Subcutaneous abdominal adipose tissue (tissue), 5 donors: ENCODE data around the gene PUS1.

Experiments
- H3K27ac ChIP-seq: one replicate; pipeline ENCODE4 v1.7.0; 2013; ENCODE audit warnings: low read depth, mild to moderate bottlenecking, inconsistent platforms, low read length, moderate library complexity
- H3K27me3 ChIP-seq, 5 donors: one replicate each; pipeline ENCODE4 v1.7.0; 2013; ENCODE audit warnings: low read length in 5 of 5, inconsistent platforms in 1 of 5; ENCODE audit not compliant: control insufficient read depth in 5 of 5, insufficient read depth in 4 of 5
- H3K36me3 ChIP-seq, 5 donors: one replicate each; pipeline ENCODE4 v1.7.0; 2013; ENCODE audit warnings: low read length in 5 of 5; ENCODE audit not compliant: control insufficient read depth in 5 of 5, insufficient read depth in 5 of 5
- H3K4me1 ChIP-seq, 5 donors: one replicate each; pipeline ENCODE4 v1.7.0; 2013; ENCODE audit warnings: low read length in 5 of 5, mild to moderate bottlenecking in 3 of 5, moderate library complexity in 1 of 5; ENCODE audit not compliant: control insufficient read depth in 5 of 5, insufficient read depth in 5 of 5
- H3K4me3 ChIP-seq, 5 donors: one replicate each; pipeline ENCODE4 v1.7.0; 2013; ENCODE audit warnings: low read length in 5 of 5, low read depth in 1 of 5
- H3K9ac ChIP-seq, 5 donors: one replicate each; pipeline ENCODE4 v1.7.0; 2013; ENCODE audit warnings: low read length in 5 of 5, mild to moderate bottlenecking in 4 of 5, moderate library complexity in 3 of 5
- H3K9me3 ChIP-seq, 5 donors: one replicate each; pipeline ENCODE4 v1.7.0; 2013; ENCODE audit warnings: low read length in 5 of 5; ENCODE audit not compliant: control insufficient read depth in 5 of 5
- donor health status: healthy.
- donor health status: healthy.
- donor health status: healthy.
- donor health status: healthy.
- donor health status: healthy.

PUS1 gene

DNA sequence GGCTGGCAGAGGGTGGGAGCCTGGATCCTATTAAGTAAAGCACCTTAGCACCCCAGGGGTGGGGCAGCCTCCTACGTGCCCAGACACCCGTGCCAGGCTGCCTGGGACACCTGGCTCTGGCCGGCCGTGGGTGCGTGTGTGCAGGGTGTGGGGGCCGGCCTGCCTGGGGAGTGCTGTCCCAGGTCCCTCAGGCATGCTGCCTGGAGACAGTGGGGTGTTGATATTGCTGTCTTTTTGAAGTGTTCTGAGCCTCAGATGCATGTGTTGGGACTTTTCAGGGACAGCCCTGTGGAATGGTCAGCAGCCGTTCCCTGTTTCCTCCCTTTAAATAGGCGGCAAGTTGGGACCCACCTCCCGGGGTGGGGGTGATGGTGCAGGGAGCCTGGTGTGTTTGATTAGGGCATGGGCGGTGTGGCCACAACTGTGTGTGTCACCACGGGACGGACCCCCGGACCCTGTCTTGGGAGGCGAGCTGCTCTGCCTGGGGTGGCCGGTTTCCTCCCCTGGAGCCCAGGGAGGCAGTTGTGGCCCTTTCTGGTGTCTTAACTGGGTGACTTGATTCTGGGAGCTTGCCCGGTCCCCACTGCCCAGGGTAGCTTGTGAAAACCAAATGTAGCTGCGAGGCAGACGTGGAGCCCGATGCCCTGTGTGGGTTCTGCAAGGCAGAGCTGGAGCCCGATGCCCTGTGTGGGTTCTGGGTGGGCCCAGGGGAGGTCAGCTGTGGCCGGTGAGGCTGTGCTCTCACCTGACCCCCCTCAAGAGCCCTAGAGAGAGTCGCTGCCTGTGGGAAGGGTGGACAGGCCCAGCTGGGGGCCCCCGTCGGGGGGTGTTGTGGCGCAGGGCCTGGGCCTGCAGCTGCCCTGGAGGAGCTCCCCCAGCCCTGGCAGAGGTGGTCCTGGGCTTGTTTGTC is 26.5 kb upstream of the PUS1 start:
- no peaks in the 10 kb centered on the region for H3K27me3 ChIP-seq
- H3K4me1 ChIP-seq = peaks cover 3 to 33% (median 22%) of the 10 kb centered on the region in 5 donors
- peak overlapping the region in 1 of 5 donors; percentile 30 for H3K9ac ChIP-seq
- no peaks in the 10 kb centered on the region for H3K9me3 ChIP-seq
- H3K4me3 ChIP-seq = no peak overlapping the region
- H3K27ac ChIP-seq = no peak overlapping the region
- H3K36me3 ChIP-seq = peaks cover 0 to 25% (median 12%) of the 10 kb centered on the region in 5 donors

DNA sequence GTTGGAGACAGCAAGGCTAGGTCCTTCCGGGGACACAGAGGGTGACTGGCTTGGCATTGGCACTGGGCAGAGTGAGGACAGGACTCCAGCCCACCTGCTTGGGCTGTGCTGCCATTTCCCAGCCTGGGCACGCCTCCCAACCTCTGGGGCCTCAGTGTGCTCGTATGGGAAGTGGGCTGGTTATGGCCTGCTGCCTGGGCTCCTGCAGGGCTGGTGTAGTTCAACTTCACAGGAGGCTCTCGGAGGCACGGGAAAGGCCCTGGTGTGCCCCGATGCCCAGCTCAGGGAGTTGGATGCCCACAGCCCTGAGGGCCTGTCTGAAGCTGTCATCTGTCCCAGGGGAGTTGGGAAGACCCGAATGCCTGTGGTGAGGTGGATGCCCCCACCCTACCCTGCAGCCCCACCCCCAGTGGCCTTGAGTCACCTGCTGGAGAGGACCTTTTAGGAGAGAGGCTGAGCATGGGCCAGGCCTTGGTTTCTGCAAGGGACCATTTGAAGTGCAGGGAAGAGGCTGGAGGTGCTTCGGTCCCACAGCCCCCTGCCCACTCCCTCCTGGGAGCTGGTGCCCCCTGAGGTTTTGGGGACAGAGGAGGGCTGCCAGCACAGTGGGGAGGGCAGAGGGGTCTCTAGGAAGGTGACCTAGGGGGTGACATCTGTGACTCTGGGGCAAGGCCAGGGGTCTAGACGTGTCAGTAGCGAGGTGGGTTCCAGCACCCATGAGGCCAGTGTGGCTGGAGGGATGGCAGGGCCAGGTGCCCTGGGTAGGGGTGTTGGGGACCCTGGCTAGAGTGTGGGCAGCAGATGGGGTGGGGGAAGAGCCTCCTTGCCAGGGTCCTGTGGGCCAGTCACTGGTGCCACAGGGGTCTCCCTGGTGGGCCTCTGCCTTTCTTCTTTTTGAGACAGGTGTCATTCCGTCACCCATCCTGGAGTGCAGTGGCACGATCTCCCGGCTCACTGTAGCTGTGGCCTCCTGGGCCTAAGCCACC is 25.5 kb upstream of the PUS1 start:
- no peak overlapping the region for H3K9ac ChIP-seq
- H3K36me3 ChIP-seq = peaks cover 0 to 26% (median 13%) of the 10 kb centered on the region in 5 donors
- no peak overlapping the region for H3K4me3 ChIP-seq
- peaks cover 3 to 33% (median 19%) of the 10 kb centered on the region in 5 donors for H3K4me1 ChIP-seq
- no peaks in the 10 kb centered on the region for H3K27me3 ChIP-seq
- no peak overlapping the region for H3K27ac ChIP-seq
- H3K9me3 ChIP-seq = no peaks in the 10 kb centered on the region

DNA sequence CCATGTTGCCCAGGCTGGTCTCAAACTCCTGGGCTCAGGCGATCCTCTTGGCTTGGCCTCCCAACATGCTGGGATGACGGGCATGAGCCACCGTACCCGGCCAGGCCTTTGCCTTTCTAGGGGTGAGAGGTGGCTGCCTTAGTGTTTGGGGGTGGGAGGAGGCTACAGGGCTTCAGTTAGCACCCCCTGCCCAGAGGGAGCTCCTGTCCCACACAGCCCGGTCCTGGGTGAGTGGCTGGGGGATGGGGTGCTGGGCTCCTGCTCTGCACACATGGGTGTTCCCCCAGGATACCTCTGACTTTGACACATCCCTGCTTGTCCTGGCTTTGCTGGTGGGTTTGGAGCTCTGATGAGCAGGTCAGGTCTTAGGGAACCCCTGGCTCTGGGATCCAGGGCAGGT is 24.7 kb upstream of the PUS1 start:
- H3K9ac ChIP-seq = no peak overlapping the region
- H3K36me3 ChIP-seq = peaks cover 0 to 33% (median 21%) of the 10 kb centered on the region in 5 donors
- no peaks in the 10 kb centered on the region for H3K9me3 ChIP-seq
- H3K27me3 ChIP-seq = no peaks in the 10 kb centered on the region
- H3K27ac ChIP-seq = no peak overlapping the region
- H3K4me3 ChIP-seq = no peak overlapping the region
- peaks cover 3 to 33% (median 19%) of the 10 kb centered on the region in 5 donors for H3K4me1 ChIP-seq

DNA sequence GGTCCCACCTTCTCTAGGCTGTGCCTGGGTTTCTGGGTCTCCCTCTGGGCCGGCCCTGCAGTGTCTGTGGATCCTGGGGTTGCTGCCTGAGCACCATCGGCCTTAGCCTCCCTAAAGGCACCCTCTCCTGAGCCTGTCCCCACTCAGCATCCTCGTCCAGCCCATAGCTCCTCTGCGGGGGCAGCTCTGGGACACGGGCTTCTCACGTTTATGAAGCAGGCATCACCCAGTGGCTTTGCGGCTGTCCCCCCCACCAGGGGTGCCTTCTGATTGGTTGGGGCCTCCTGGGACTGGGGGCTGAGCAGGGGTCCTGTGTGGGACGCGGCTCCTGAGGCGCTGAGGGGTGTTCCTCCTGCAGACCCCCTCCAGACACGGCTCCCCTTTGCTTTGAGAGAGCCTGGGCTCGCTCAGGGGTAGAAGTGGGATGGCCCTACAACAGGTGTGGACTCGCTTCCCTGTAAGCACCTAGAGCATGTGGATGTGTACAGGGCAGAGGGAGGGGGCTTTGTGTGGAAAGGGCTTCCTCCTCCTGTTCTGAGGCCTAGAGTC is 23.9 kb upstream of the PUS1 start:
- Histone ChIP-seq H3K4me1 (peaks cover 3 to 33% (median 19%) of the 10 kb centered on the region in 5 donors), H3K4me3 (no peak overlapping the region), H3K36me3 (peaks cover 0 to 42% (median 29%) of the 10 kb centered on the region in 5 donors), H3K27me3 (no peaks in the 10 kb centered on the region), H3K9me3 (no peaks in the 10 kb centered on the region), H3K9ac (peak overlapping the region in 1 of 5 donors; percentile 52), H3K27ac (no peak overlapping the region)

DNA sequence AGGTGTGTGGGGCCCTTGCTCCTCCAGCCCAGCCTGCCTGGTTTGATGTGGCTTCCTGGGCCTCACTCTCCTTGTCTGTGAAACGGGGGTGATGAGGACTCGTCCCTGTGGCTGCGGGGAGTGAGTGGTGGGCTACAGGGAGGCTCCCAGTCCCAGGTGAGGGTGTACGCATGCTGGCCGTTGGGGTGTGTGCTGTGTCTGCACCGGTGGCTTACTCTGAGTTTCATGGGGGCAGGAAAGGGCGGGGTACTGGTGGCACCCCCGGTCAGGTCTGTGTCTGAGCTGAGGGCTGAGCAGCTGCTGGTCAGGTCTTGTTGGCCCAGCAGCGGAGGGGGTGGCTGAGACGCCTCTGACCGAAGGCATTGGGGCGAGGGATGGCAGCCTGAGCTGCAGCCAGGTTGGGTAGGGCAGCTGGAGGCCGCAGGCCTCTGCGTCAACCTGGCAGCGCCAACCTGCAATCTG is 23.4 kb upstream of the PUS1 start:
- Histone ChIP-seq H3K27me3 (no peaks in the 10 kb centered on the region), H3K4me3 (no peak overlapping the region), H3K36me3 (peaks cover 0 to 42% (median 34%) of the 10 kb centered on the region in 5 donors), H3K4me1 (peaks cover 3 to 29% (median 19%) of the 10 kb centered on the region in 5 donors), H3K27ac (no peak overlapping the region), H3K9ac (peak overlapping the region in 1 of 5 donors; percentile 52), H3K9me3 (no peaks in the 10 kb centered on the region)

DNA sequence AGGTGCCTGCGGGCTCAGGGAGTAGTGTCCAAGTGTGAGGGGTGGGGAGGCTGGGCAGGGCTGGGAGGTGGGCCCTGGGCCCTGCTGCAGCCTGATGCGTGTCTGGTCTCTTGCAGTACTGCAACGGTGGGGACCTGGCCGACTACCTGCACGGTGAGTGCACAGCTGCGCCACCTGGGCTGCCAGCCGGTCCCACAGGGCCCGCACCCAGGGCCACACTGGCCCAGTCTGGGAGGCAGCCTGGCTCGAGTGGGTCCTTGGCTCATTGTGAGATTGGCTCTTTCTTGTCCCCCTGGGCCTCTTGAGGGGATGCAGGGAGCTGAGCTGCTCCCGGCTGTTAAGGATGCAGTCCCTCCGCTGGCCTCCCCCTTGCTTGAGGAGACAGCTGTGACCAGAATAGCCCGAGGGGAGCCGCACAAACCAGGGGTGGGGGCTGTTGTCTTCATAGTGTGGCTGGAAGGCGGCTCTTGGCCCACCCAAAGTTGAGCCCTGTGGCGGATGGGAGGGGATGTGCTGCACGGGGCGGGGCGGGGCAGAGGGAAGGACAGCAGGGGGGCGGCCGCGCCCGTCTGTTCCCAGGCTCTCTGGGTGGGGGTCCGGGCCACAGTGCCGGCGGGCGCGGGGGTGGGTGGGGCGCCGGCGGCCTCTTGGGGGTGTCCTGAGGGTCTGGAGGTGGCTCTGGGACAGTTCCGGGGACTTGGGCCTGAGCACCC is 21.5 kb upstream of the PUS1 start:
- peaks cover 0 to 61% (median 52%) of the 10 kb centered on the region in 5 donors for H3K36me3 ChIP-seq
- H3K4me1 ChIP-seq = peaks cover 0 to 25% (median 16%) of the 10 kb centered on the region in 5 donors
- no peak overlapping the region for H3K4me3 ChIP-seq

DNA sequence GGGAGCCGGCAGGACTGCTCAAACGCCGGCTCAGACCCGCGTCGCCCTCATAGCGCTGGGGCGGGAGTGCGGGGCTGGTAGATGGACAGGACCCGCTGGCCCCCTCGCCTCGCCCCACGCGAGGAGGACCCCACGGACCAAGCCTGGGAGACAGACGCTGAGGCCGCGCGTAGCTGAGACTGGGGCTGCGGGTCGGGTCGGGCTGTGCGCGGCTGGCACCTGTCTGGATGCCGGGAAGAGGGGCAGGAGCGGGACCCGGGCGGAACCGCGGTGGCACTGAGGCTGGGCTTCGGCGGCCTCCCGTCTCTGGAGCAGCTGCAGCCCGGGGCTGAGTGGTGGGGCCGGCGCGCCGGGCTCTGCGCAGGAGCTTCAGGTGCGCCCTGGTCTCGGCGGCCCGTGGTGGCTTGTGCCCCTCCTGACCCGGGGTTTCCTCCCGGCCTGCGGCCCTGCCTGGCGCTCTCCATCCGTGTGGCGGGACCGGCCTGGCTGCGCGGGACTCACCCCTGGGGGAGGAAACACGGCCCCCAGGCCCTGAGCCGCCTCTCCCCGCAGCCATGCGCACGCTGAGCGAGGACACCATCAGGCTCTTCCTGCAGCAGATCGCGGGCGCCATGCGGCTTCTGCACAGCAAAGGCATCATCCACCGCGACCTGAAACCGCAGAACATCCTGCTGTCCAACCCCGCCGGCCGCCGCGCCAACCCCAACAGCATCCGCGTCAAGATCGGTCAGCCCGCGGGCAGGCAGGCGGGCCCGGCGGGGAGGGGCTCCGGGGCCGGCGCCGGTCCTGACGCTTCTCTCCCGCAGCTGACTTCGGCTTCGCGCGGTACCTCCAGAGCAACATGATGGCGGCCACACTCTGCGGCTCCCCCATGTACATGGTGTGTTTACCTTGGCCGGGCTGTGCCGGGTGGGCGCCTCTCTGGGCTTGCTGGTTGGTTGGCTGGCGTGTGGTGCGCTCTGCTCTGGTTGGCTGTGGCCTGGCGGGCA is 20.7 kb upstream of the PUS1 start:
- H3K9ac ChIP-seq = no peak overlapping the region
- H3K9me3 ChIP-seq = no peaks in the 10 kb centered on the region
- H3K27me3 ChIP-seq = no peaks in the 10 kb centered on the region
- peaks cover 0 to 69% (median 59%) of the 10 kb centered on the region in 5 donors for H3K36me3 ChIP-seq
- H3K27ac ChIP-seq = no peak overlapping the region
- no peak overlapping the region for H3K4me3 ChIP-seq
- H3K4me1 ChIP-seq = peaks cover 0 to 22% (median 13%) of the 10 kb centered on the region in 5 donors

More for the DNA sequence above, 21.5 kb upstream of the PUS1 start:
- Histone ChIP-seq H3K27ac (no peak overlapping the region), H3K9ac (no peak overlapping the region), H3K9me3 (no peaks in the 10 kb centered on the region), H3K27me3 (no peaks in the 10 kb centered on the region)

DNA sequence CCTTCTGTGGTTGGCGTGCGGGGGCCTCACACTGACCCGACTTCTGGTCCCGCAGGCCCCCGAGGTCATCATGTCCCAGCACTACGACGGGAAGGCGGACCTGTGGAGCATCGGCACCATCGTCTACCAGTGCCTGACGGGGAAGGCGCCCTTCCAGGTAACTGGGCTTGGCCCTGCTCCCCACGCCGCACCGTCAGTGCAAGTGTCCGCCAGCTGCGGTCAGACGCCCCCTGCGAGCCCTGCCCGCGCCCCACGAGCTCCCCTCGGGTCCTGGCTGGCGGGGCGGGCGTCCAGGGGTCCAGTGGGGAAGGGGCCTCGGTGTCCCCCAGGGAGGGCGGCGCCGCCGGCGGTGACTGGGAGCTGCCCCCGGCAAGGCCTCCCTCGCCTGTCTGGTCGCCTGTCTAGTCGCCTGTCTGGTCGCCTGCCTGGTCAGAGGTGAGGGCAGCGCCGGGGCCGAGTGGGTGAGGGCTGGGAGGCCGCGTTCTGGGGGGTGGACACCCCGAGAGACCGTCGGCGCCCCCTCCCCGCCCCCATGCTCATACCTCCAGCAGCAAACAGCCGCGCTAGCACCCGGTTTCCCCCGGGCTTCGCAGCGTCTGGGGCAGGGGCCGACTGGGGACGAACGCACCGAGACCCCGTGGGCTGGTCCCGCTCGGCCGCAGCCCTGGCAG is 19.9 kb upstream of the PUS1 start:
- no peak overlapping the region for H3K9ac ChIP-seq
- peaks cover 0 to 77% (median 65%) of the 10 kb centered on the region in 5 donors for H3K36me3 ChIP-seq
- H3K27ac ChIP-seq = no peak overlapping the region
- no peaks in the 10 kb centered on the region for H3K9me3 ChIP-seq
- H3K4me1 ChIP-seq = peaks cover 0 to 21% (median 13%) of the 10 kb centered on the region in 5 donors
- H3K27me3 ChIP-seq = no peaks in the 10 kb centered on the region
- no peak overlapping the region for H3K4me3 ChIP-seq
